Activated CD4-positive, alpha-beta memory T cell treated with anti-CD3 and anti-CD28 coated beads, Interleukin-2, amount 10 ng/mL, durations not matched to agents 7 days and 5 days (primary cell): ENCODE results near the gene HHIP. TPM values are rescaled to one million over a fixed set of nuclear protein-coding genes. Genes with fewer than 3 reads are reported as not detected.
"Not testable (repeated sequence)": the region's sequence is repeated elsewhere in the genome, so short reads cannot be mapped to it uniquely, and the experiment has no call there.

ENCODE experiments used
- CTCF ChIA-PET: fragments of 350-600 bp; sonication (Branson Sonifier 250); formaldehyde crosslinking; loops from one replicate; lab custom pipeline; 2021; ENCODE audit warnings: antibody characterized with exemption, inconsistent platforms; lab: Charles Lee
- POLR2A ChIA-PET: fragments of 350-600 bp; sonication (Branson Sonifier 250); formaldehyde crosslinking; loops from one replicate; lab custom pipeline; 2021; ENCODE audit warnings: antibody characterized with exemption; lab: Charles Lee
- DNase-seq: peaks from one replicate; pipeline ENCODE4 v3.0.0-alpha.2; 2020
- H3K27ac Mint-ChIP-seq: one replicate; pipeline ENCODE4 v1.8.0; 2021; ENCODE audit warnings: mild to moderate bottlenecking, mixed read lengths
- H3K27me3 Mint-ChIP-seq: one replicate; pipeline ENCODE4 v1.8.0; 2021; ENCODE audit warnings: mixed read lengths
- H3K36me3 Mint-ChIP-seq: one replicate; pipeline ENCODE4 v1.8.0; 2021; ENCODE audit warnings: low read depth, mixed read lengths
- H3K4me1 Mint-ChIP-seq: one replicate; pipeline ENCODE4 v1.8.0; 2021; ENCODE audit warnings: mixed read lengths
- H3K4me3 Mint-ChIP-seq: one replicate; pipeline ENCODE4 v1.8.0; 2021; ENCODE audit warnings: mild to moderate bottlenecking, mixed read lengths
- H3K9me3 Mint-ChIP-seq: one replicate; pipeline ENCODE4 v1.8.0; 2021; ENCODE audit warnings: mixed read lengths
- total RNA-seq, 2 experiments: library from RNA; stranded (reverse); gene quantifications; one replicate each; pipeline ENCODE4 v1.2.3, GENCODE V29; 2021

The HHIP gene
- total RNA-seq, 2 experiments from 2014 or later: not detected

DNA sequence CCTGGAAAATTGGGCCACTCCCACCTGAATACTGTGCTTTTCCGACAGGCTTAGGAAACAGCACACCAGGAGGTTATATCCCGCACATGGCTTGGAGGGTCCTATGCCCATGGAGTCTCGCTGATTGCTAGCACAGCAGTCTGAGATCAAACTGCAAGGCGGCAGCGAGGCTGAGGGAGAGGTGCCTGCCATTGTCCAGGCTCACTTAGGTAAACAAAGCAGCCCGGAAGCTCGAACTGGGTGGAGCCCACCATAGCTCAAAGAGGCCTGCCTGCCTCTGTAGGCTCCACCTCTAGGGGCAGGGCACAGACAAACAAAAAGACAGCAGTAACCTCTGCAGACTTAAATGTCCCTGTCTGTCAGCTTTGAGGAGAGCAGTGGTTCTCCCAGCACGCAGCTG is 122.9 kb downstream of the HHIP start:
- CTCF ChIA-PET, POLR2A ChIA-PET, H3K9me3 Mint-ChIP-seq, DNase-seq, H3K27ac Mint-ChIP-seq, H3K27me3 Mint-ChIP-seq, H3K36me3 Mint-ChIP-seq, H3K4me1 Mint-ChIP-seq, H3K4me3 Mint-ChIP-seq: not testable (repeated sequence)

- Mint-ChIP-seq H3K36me3 (no peaks in the 10 kb centered on the region), H3K4me3 (no peak overlapping the region), H3K9me3 (no peaks in the 10 kb centered on the region), H3K27me3 (peaks cover 3% of the 10 kb centered on the region), H3K27ac (no peak overlapping the region), H3K4me1 (no peaks in the 10 kb centered on the region)
- no peak for DNase-seq
- ChIA-PET CTCF (no interaction called here), POLR2A (no interaction called here)
Measured at GRCh38 chr4:144778364-144778763, 132.4 kb downstream of the HHIP start.

- ChIA-PET POLR2A (no interaction called here), CTCF (no interaction called here)
- no peaks in the 10 kb centered on the region for H3K4me1 Mint-ChIP-seq
- no peaks in the 10 kb centered on the region for H3K36me3 Mint-ChIP-seq
- no peak for DNase-seq
- H3K4me3 Mint-ChIP-seq: no peak overlapping the region
- peaks cover 3% of the 10 kb centered on the region for H3K27me3 Mint-ChIP-seq
- H3K9me3 Mint-ChIP-seq: no peaks in the 10 kb centered on the region
- no peak overlapping the region for H3K27ac Mint-ChIP-seq
Measured at GRCh38 chr4:144782345-144782744, 136.4 kb downstream of the HHIP start.

GRCh38 chr4:144785961-144786360 is 140.0 kb downstream of the HHIP start:
- ChIA-PET CTCF (no interaction called here), POLR2A (no interaction called here)
- H3K4me1 Mint-ChIP-seq: no peaks in the 10 kb centered on the region
- no peaks in the 10 kb centered on the region for H3K36me3 Mint-ChIP-seq
- no peak overlapping the region for H3K4me3 Mint-ChIP-seq
- no peaks in the 10 kb centered on the region for H3K9me3 Mint-ChIP-seq
- H3K27ac Mint-ChIP-seq: no peak overlapping the region
- peaks cover 3% of the 10 kb centered on the region for H3K27me3 Mint-ChIP-seq
- DNase-seq: no peak

DNA sequence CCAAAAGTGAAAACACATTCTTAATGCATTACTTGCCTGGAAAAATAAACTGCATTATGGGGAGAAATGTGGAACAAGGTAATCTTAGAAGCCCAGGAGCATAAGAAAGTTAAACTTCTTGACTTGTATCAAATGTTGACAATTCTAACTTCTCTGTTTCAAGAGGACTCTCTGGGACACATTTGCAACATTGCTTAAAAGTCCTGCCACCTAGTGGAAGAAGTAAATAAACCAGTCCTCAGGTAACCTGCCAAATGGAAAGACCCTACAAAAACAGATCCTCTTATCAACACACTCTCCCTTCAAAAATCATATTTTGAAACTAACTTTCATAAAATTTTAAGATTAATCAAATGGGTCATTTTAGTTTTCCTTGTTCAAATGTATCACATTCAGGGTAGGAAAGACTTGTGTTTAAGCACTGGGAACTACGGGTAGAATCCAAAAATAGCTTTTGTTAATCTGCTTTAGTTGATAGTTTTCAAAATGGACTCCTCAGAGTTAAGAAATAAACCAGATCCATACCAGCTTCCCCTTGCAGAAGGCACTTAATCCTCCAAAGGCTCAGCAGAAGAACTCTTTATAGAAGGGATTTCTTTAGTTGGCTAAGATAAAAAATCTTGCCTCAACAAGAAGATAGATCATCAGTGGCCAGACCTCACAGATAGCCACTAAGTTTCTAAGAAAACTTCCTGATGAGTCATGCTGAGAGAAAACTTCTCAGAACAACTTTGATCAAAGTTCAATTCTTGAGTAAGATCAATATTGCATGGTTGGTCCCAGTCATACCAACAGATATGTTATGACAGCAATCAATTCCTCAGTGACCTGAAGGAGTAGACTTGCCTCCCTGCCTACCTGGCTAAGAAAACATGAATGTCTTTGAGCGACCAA is 141.7 kb downstream of the HHIP start:
- POLR2A ChIA-PET: no interaction called here
- Mint-ChIP-seq H3K36me3 (no peaks in the 10 kb centered on the region), H3K27me3 (no peaks in the 10 kb centered on the region), H3K9me3 (no peaks in the 10 kb centered on the region), H3K4me1 (no peaks in the 10 kb centered on the region), H3K4me3 (no peak overlapping the region), H3K27ac (no peak overlapping the region)
- CTCF ChIA-PET: no interaction called here
- DNase-seq: no peak

DNA sequence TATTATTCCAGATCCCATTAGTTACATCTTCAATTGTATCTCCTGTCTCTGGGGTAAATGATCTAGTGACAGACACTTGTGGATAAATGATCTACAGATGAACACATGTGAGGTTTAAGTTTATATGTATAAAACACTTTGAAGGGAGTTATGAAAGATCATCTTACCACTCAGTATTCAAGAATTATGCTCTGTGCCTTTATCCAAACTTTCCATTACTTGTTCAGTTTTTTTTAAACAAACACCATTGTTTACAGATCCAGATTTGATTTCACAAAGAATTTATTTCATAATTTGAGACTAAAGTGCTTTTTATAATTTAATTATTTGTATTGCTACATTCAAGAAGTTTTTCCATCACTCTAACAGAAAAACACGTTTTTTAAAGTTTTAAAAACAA is 142.5 kb downstream of the HHIP start:
- CTCF ChIA-PET: no interaction called here
- no peaks in the 10 kb centered on the region for H3K9me3 Mint-ChIP-seq
- H3K4me1 Mint-ChIP-seq: no peaks in the 10 kb centered on the region
- H3K27me3 Mint-ChIP-seq: no peaks in the 10 kb centered on the region
- DNase-seq: no peak
- H3K36me3 Mint-ChIP-seq: no peaks in the 10 kb centered on the region
- no peak overlapping the region for H3K27ac Mint-ChIP-seq
- POLR2A ChIA-PET: no interaction called here
- no peak overlapping the region for H3K4me3 Mint-ChIP-seq

DNA sequence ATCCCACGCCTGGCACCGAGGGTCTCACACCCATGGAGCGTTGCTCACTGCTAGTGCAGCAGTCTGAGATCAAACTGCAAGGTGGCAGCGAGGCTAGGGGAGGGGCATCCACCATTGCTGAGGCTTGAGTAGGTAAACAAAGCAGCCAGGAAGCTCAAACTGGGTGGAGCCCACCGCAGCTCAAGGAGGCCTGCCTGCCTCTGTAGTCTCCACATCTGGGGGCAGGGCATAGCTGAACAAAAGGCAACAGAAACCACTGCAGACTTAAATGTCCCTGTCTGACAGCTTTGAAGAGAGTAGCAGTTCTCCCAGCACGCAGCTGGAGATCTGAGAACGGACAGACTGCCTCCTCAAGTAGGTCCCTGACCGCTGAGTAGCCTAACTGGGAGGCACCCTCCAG is 146.0 kb downstream of the HHIP start:
- DNase-seq, POLR2A ChIA-PET, H3K4me3 Mint-ChIP-seq, CTCF ChIA-PET, H3K36me3 Mint-ChIP-seq, H3K9me3 Mint-ChIP-seq, H3K27ac Mint-ChIP-seq, H3K4me1 Mint-ChIP-seq, H3K27me3 Mint-ChIP-seq: not testable (repeated sequence)
